ENCODE measurements around the gene SLC16A13.

The SLC16A13 gene

DNA sequence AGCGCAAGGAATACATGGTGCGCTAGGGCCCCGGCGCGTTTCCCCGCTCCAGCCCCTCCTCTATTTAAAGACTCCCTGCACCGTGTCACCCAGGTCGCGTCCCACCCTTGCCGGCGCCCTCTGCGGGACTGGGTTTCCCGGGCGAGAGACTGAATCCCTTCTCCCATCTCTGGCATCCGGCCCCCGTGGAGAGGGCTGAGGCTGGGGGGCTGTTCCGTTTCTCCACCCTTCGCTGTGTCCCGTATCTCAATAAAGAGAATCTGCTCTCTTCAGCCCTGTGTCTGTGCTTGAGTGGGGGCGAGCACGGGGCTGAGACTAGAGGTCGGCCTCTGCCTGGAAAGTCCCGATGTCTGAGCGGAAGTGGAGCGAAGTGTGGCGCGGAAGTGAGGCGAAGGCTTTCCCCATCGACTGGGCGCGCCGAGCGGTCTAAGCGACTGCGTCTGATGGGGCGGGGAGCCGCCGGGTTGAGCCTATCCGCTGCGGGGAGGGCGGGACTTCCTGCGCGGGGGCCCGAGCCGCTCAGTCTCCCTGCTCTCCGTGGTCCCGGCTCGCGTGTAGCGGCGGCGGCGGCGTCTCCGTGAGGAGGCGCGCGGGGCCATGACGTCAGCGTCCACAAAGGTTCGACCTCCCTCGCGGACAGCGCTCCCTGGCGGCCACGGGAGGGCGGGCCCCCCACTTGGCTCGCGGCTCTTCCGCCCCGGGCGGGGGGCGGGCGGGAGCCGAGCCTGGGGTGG, 21.4 kb upstream of the SLC16A13 start:
- DNase-seq (ENCODE audit: low spot score): peak; percentile 96

DNA sequence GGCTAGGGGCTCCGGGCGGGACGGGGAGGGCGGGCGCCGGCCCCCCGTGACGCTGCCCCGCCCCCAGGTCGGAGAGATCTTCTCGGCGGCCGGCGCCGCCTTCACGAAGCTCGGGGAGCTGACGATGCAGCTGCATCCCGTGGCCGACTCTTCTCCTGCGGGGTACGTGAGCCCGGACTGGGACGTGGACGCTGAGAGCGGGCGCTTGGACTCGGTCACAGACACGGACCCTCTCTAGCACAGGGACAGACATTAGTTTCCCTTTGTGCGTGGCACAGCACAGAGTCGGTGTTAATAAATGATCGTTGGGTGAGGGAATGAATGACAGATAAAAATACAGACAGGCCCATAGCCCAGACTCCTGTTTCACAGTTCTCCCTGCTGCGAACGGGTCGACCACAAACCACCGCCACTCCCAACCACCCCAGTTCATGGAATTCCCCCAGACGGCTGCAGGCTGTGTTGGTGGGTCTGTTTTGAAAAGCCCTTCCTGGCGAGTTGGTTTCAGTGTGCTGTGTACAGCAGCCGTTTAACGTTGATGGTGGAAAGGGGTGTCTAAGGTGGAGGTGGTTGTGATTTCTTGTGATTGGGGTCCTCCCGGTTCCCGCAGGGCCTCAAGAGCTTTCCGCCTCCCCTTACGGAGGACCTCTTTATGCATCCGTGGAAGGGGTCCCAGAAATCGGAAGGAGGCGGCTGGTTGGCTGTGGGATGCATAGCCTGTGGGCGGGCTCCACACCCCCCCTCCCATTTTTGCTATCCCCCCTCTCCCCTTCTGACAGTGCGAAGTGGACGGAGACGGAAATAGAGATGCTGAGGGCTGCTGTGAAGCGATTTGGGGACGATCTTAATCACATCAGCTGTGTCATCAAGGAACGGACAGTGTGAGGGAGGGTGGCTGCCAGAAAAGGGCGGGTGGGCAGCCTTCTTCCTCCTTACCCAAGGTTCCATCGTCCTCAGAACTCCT, 20.5 kb upstream of the SLC16A13 start:
- no peak for DNase-seq (ENCODE audit: low spot score)

DNA sequence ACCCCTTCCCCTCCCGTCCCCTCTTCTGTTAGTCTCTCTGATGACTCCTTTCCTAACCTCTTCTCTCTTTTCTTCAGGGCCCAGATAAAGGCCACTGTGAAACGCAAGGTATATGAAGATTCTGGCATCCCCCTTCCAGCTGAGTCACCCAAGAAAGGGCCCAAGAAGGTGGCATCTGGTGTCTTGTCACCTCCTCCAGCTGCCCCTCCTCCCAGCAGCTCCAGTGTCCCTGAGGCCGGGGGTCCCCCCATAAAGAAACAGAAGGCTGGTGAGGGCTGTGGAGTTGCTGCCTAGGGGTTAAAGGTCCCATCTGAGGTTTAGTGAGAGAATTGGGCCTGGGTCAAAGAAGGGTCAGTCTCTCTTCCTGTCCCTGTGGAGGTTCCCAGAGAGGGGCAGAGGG, 19.4 kb upstream of the SLC16A13 start:
- DNase-seq (ENCODE audit: low spot score): no peak

DNA sequence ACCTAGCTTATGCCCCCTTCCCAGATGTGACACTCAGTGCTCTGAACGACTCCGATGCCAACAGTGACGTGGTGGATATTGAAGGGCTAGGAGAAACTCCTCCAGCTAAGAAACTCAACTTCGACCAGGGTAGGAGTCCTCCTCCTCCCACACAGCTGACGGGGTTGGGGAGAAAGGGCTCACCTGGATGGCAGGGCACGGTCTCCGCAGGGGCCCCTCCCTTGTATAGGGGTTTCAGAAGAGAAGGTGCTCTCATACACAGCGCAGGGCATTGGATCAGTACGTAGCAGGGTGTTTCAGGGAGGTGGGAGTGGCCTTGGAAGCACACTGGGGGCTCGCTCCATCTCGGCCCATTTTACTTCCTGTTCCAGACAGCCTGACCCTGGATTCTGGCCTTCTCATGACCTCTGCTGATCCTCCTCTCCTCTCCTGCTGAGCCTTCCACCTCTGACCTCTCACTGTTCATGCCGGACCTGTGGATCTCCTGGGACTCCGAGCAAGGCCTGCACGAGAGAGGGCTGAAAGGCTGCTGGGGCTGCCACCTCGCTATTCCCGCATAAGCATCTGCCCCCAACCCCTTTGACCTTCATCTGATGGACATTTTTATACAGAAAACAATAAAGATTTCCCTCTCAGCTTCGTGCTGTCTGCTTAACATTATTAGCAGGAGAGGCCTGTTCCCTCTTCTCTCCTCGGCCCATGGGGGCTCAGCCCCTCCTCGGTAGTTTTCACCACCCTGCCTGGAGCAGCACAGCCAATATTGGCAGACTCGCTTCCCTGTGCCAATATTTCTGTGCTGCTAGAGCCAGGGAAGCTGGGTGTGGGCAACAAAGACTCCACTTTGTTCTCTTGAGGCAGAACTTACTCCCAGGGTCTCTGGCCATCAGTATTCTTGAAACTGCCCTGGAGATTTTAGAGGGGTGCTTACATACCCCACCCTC, 18.7 kb upstream of the SLC16A13 start:
- DNase-seq (ENCODE audit: low spot score): no peak

DNA sequence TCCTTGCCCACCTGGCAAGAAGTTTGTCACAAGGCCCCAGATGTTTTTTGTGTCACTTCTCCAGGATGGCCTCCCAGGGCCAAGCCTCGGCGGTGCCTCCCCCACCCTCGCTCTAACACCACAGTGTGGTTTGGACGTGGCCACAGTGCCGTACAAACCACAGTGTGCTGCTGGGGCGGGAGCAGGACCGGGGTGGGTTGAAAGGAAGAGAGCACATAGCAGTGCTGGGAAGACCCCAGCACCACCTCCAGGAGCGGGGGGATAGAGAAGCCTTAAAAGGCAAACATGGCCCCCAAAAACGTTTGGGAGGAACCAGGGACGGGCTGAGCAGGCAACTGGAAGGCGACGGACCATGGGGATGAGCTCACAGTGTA, 18.0 kb upstream of the SLC16A13 start:
- DNase-seq (ENCODE audit: low spot score): no peak

DNA sequence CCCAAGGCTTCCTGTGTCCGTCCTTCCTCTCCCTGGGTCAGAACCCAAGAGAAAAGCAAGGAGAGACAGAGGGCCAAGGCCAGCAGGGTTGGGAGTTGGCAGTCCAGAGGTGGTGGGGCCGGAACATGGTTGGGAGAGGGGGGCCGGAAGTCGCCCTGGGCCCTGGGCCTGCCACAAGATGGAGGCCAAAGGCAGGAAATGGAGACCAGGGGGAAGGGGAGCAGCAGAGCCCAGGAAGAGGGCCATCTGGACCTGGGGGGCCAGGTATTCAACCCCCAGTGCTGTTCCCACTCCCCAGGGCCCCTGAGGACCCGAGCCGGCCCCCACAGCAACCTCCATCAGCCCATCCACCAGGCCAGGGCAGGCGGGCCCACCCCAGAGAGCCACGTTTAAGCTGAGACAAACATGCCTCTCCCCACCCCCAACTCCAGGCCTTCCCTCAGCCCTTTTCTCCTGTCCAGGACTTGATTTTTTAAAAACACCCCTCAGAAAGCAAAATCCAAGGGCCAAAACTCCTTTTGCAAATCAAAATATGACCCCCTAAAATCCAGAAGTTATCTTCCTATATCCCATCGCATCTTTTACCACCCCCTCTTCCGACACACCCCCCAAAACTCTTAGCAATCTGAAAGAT, 17.4 kb upstream of the SLC16A13 start:
- no peak for DNase-seq (ENCODE audit: low spot score)

DNA sequence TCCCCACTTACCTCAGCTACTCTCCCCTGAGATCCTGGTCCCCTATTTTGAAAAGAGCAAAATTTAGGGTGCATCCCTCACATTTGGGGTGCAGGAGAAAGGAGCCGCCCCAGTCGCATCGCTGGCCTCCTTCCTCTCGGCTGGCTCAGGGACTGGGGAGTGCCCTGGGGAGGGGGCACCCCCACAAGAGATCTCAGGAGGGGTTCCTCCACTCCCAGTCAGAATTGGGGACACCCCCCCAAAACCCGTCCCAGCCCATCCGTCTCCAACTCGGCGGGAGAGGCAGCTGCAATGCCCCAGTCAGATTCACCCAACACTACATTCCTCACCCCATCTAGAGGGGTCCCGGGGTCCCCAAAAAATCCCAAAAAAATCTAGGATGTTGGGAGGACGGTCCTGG, 16.4 kb upstream of the SLC16A13 start:
- DNase-seq (ENCODE audit: low spot score): no peak

DNA sequence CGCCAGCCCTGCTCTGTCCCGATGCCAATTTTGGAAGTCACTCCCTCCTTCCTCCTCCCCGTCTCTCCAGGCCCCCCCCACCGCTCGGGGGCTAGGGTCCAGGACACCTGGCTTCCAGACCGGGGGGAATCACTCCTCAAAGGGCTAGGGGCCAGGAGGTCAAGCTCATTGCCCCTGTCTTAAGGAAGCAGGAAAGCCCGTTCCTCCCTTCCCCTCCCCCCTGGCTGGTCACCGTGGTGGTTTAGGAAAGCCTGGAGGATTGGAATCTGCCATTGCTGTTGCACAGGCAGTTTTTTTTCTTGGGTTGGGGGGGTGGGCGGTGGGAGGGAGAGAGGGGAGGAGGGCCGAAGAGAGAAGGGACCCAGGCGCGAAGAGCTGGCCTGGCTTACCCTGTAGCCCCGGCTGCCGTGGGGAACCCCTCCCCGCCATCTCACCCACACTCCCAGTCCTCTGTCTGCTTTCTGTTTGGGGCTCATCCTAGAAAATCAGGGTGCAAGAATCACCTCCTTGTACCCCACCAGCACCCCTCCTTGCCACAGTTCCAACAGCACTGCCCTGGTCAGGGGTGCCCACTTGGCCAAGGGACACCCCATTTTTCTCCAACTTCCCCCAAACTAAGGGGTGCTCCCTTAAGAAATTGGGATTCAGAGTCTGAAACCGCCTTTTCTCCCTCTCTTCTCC, 15.8 kb upstream of the SLC16A13 start:
- DNase-seq (ENCODE audit: low spot score): no peak

DNA sequence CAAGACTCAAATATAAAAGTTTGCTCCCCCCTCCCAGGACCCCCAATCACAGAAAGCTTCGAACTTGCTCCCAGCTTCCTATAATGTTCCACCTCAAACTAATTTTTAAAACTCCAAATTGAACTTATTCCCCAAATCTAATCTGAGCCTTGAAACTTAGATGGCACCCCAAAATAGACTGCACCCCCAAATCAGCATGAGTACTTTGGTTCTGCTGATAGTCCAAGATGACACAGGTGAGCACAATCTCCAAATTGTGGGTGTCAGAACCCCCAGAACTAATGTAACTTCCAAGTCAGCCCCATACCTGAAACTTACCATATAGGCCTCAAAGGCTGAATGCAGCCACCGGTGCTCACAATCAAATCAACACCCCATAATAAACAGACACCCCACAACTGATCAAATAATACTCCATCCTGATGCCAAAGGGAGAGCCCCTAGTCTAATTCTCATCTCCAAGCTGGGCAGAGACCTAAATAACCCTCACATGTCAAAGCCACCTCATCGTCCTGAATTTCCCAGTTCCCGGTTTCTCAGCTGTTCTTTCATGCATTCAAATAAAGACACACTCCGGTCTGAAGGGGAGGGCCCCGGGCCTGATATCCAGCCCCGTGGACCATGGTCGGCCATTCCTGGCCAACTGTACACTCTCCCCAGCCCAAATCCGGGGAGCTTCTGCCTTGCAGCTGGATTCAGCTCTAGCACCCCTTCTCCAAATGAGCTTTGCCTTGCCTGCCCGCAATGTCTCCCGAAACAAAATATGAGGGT, 14.7 kb upstream of the SLC16A13 start:
- DNase-seq (ENCODE audit: low spot score): no peak

DNA sequence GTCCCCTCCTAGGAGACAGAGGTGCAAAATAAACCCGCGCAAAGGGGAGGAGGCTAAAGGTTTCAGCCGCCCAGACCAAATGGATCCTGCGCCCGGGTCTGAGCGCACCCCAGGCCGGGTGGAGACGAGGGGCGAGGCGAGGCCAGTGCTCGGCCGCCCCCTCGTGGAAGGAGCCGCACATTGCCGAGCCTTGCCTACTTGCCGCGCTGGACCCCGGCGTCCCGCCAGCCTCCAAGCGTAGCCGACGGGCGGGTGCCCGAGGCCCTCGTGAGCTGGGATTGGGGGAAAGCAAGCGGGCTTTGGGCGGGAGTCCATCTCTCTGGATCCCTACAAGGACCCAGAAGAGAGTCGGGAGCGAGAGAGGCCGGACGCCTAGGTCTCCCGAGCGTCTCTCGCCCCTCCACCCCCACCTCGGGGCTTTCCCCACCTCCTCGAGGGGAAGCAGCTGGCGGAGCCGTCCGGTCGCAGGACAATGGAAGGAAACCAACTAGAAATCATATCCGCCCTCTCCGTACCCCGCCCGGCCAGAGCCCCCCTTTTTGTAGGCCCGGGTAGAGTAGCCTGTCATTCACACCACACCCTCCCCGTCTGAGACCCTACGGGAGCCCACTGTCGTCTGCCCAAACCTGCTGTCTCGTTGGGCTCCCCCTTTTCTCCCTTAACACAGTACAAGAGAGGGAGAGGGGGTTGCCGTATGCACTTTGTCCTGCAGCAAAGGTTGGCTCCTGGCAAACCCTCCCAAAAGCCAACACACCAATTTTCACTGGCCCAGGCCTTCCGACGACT, 13.6 kb upstream of the SLC16A13 start:
- DNase-seq (ENCODE audit: low spot score): peak; percentile 34

DNA sequence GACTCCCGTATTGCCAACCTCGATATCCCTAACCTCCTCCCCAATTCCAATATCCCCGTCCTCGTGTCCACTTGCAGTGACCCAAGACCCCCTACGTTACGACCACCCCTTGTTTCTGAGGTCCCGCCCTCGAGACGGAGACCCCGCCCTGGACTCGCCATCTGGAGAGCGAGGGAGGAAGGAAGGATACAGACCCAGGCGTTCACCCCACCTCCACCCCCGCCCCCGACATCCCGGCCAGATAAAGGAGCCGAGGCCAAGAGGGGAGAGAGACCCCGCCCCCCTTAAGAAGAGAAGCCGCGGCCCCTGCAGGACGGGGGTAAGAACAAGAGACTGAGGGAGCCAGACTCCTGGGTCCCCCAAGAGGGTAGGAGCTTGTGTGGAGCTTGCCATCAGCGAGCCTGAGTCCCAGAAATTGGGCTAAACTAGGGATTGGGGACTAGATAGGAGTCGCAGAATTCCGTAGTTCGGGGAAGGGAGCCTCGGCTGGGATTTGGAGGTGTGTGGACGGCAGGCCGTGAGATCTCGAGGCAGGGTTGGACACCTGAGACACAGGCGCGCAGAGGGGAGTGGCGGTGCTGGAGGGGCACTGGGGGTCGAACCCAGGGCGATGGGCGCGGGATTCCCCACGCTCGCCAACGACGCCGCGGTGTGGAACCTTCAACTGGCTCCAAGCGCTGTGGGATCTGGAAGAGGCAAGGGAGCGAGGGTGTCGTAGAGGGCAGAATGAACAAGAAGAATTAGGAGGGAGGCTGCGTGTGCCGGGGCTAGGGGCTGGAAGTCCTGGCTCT, 12.8 kb upstream of the SLC16A13 start, which contains the start of gene BCL6B:
TSS of gene BCL6B (plus strand) at position 270 of the 791 bp plus-strand sequence. CDS start 622 bp downstream, outside the sequence.
- DNase-seq (ENCODE audit: low spot score): no peak

DNA sequence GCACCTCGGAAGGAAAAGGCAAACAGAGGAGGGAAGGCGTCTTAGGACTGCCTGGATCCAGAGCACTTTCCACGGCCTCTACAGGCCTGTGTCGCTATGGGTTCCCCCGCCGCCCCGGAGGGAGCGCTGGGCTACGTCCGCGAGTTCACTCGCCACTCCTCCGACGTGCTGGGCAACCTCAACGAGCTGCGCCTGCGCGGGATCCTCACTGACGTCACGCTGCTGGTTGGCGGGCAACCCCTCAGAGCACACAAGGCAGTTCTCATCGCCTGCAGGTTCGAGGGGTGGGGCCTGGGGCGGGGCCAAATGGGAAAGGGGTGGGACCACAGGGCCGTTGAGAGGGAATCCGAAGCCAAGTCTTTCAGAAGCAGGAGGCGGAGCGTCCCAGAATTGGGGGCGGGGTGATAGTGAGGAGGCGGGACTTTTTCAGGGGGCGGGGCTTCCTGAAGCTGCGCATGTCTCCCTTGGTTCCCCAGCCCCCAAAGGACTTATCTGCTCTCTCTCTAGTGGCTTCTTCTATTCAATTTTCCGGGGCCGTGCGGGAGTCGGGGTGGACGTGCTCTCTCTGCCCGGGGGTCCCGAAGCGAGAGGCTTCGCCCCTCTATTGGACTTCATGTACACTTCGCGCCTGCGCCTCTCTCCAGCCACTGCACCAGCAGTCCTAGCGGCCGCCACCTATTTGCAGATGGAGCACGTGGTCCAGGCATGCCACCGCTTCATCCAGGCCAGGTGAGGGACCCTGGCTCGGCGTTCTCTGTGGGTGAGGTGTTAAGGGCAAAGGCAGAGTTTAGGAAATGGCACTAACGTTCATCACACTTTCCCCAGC, 12.0 kb upstream of the SLC16A13 start:
- DNase-seq (ENCODE audit: low spot score): no peak

DNA sequence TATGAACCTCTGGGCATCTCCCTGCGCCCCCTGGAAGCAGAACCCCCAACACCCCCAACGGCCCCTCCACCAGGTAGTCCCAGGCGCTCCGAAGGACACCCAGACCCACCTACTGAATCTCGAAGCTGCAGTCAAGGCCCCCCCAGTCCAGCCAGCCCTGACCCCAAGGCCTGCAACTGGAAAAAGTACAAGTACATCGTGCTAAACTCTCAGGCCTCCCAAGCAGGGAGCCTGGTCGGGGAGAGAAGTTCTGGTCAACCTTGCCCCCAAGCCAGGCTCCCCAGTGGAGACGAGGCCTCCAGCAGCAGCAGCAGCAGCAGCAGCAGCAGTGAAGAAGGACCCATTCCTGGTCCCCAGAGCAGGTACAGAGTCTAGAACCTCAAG, 11.4 kb upstream of the SLC16A13 start:
- DNase-seq (ENCODE audit: low spot score): no peak

DNA sequence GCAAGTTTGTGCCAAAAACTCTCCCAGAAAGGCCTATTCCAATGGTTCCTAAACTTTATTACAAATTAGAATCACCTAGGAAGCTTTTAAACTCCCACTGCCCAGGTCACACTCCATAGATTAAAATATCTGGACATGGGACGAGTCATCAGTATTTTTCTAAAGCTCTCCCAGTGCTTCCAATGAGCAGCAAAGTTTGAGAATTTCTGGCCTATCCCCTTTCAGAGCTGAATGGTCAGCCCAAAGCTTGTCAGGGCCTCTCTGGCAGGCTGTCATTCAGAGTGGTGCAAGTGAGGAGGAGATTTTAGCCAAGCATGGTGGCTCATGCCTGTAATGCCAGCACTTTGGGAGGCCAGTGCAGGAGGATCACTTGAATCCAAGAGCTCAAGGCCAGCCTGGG, 10.6 kb upstream of the SLC16A13 start:
- no peak for DNase-seq (ENCODE audit: low spot score)

DNA sequence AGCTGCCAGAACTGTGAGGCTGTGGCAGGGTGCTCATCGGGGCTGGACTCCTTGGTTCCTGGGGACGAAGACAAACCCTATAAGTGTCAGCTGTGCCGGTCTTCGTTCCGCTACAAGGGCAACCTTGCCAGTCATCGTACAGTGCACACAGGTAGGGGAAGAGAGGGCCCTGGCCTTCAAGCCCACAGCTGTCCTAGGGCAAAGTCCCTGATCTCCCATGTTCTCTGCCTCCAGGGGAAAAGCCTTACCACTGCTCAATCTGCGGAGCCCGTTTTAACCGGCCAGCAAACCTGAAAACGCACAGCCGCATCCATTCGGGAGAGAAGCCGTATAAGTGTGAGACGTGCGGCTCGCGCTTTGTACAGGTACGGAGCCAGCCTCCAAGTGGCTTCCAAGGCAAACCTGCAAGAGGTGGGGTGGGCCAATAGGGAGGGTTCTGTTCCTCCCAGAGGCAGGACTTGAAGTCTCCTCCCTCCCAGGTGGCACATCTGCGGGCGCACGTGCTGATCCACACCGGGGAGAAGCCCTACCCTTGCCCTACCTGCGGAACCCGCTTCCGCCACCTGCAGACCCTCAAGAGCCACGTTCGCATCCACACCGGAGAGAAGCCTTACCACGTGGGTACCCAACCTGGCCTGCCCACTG, 9.2 kb upstream of the SLC16A13 start:
- no peak for DNase-seq (ENCODE audit: low spot score)

DNA sequence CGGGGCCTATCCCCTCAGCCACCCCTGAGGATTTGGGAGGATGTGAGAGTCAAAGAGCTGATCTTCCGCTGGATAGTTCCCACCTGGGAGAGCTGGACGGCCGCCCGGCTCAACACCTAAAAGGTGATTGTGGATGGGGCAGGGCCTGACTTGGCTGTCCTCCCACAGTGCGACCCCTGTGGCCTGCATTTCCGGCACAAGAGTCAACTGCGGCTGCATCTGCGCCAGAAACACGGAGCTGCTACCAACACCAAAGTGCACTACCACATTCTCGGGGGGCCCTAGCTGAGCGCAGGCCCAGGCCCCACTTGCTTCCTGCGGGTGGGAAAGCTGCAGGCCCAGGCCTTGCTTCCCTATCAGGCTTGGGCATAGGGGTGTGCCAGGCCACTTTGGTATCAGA, 8.5 kb upstream of the SLC16A13 start:
- no peak for DNase-seq (ENCODE audit: low spot score)

DNA sequence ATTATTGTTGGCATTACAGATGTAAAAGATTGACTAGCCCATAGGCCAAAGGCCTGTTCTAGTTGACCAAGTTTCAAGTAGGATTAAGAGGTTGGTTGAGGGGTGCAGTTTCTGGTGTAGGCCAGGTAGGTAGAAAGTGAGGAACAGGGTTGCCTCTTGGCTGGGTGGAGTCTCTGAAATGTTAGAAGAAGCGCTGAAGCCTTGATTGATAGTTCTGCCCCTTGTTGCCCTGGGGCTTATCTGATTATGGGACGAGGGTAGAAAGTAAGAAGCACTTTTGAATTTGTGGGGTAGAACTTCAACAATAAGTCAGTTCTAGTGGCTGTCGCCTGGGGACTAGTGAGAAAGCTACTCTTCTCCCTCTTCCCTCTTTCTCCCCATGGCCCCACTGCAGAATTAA, 6.7 kb upstream of the SLC16A13 start:
- DNase-seq (ENCODE audit: low spot score): no peak

All from RKO (cell line).